Measurements from ENCODE around the gene CD3G. TPM values are rescaled to one million over a fixed set of nuclear protein-coding genes. Genes with fewer than 3 reads are reported as not detected.

Gene CD3G
- total RNA-seq, 3 donors from 2014 or later = 0.80 to 122 (median 1.2) TPM

DNA sequence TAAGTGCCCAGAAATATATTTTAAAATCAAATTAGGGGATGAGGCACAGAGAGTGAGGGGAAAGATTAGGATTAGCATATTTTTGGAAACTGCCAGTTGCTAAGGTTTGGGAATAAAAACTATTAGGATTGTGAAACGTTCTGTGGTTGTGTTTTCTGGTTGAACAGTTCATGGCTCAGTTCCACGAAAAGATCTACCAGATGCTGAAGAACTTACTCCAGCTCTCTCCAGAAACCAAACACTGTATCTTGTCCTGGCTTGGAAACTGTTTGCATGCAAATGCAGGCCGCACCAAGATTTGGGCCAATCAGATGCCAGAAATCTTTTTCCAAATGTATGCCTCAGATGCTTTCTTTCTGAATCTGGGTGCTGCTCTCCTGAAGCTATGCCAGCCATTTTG is 30.6 kb downstream of the CD3G start:
- intact Hi-C loops (cut with DNase I; ENCODE audit: low total_unique reads) = no loop called here
- no peaks in the 10 kb centered on the region for H3K4me1 ChIP-seq
- DNase-seq (ENCODE audit: low spot score in 2 of 2) = no peak
- H3K36me3 ChIP-seq = peaks cover 4% of the 10 kb centered on the region
- H3K4me3 ChIP-seq = no peak overlapping the region
- no peaks in the 10 kb centered on the region for H3K9me3 ChIP-seq
- H3K27me3 ChIP-seq = no peaks in the 10 kb centered on the region
- peak overlapping the region in 1 of 2 donors; percentile 56 for H3K27ac ChIP-seq
- TF ChIP-seq, protein P1, sequence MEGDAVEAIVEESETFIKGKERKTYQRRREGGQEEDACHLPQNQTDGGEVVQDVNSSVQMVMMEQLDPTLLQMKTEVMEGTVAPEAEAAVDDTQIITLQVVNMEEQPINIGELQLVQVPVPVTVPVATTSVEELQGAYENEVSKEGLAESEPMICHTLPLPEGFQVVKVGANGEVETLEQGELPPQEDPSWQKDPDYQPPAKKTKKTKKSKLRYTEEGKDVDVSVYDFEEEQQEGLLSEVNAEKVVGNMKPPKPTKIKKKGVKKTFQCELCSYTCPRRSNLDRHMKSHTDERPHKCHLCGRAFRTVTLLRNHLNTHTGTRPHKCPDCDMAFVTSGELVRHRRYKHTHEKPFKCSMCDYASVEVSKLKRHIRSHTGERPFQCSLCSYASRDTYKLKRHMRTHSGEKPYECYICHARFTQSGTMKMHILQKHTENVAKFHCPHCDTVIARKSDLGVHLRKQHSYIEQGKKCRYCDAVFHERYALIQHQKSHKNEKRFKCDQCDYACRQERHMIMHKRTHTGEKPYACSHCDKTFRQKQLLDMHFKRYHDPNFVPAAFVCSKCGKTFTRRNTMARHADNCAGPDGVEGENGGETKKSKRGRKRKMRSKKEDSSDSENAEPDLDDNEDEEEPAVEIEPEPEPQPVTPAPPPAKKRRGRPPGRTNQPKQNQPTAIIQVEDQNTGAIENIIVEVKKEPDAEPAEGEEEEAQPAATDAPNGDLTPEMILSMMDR (IDR thresholded peaks at IDR 0.05) = no peak
- no peak for TF ChIP-seq POLR2A (IDR thresholded peaks at IDR 0.05)
- TF ChIP-seq POLR2AphosphoS5 (IDR thresholded peaks at IDR 0.05) = no peak

DNA sequence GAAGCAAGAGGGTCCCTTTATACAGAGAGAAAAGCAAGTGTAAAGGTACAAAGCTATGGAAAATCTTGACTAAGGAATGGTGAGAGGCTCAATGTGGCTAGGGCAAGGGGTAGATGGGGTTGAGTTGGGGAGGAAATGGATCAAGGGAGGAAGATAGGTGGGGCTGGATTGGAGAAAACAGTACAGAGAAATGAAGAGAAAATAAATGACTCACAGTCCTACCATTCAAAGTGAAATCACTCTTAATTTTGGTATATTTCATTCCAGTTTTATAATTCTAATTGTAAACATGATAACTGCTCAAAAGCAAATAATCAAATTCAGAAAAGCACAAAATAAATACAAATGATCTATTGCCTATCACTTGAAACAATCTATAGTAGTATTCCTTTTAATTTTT is 31.8 kb downstream of the CD3G start:
- Histone ChIP-seq H3K4me3 (no peak overlapping the region), H3K4me1 (no peaks in the 10 kb centered on the region), H3K36me3 (peaks cover 4% of the 10 kb centered on the region), H3K9me3 (no peaks in the 10 kb centered on the region), H3K27me3 (no peaks in the 10 kb centered on the region), H3K27ac (no peak overlapping the region)
- intact Hi-C loops (cut with DNase I; ENCODE audit: low total_unique reads) = no loop called here
- no peak for TF ChIP-seq POLR2AphosphoS5 (IDR thresholded peaks at IDR 0.05)
- TF ChIP-seq, protein P1 (IDR thresholded peaks at IDR 0.05) = no peak
- no peak for TF ChIP-seq POLR2A (IDR thresholded peaks at IDR 0.05)
- DNase-seq (ENCODE audit: low spot score in 2 of 2) = no peak

DNA sequence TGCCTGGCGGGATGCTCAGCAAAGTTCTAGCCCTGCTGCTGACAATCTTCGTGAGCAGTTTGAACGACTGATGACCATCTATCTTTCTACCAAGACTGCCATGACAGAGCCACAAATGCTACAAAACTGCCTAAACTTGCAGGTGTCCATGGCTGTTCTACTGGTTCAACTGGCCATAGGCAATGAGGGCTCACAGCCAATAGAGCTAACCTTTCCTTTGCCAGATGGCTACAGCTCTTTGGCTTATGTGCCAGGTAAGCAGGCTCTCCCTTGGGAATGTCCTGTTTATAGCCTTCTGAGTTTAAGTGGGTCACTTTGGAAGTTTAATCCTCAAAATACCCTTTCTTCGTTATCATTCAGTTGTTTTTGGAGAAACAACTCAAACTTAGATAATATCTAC is 35.4 kb downstream of the CD3G start:
- H3K27ac ChIP-seq = no peak overlapping the region
- TF ChIP-seq POLR2A (IDR thresholded peaks at IDR 0.05) (no peak), POLR2AphosphoS5 (IDR thresholded peaks at IDR 0.05) (no peak)
- TF ChIP-seq, protein P1 (IDR thresholded peaks at IDR 0.05) = no peak
- peaks cover 14% of the 10 kb centered on the region for H3K36me3 ChIP-seq
- no peak overlapping the region for H3K4me3 ChIP-seq
- no peaks in the 10 kb centered on the region for H3K4me1 ChIP-seq
- H3K27me3 ChIP-seq = no peaks in the 10 kb centered on the region
- no peaks in the 10 kb centered on the region for H3K9me3 ChIP-seq
- DNase-seq (ENCODE audit: low spot score in 2 of 2) = no peak
- intact Hi-C loops (cut with DNase I; ENCODE audit: low total_unique reads) = no loop called here

DNA sequence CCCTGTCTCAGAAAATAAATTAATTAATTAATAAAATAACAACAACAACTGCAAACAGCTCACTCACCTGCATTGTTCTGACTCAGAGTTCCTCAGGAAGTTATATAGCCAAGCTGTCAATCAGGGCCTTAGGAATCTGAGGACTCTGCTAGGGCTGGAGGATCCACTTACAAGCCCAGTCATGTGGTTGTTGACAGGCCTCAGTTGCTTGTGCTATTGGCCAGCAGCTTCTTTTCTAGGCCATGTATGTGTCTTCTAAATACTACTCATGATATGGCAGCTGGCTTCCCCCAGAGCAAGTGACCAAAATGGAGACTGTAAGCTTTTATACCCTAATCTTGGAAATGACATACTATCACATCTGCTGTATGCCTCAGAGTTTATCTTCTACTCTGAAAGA is 36.4 kb downstream of the CD3G start:
- Histone ChIP-seq H3K27me3 (no peaks in the 10 kb centered on the region), H3K36me3 (peaks cover 16% of the 10 kb centered on the region), H3K4me1 (no peaks in the 10 kb centered on the region), H3K9me3 (no peaks in the 10 kb centered on the region), H3K4me3 (no peak overlapping the region), H3K27ac (no peak overlapping the region)
- intact Hi-C loops (cut with DNase I; ENCODE audit: low total_unique reads) = no loop called here
- no peak for DNase-seq (ENCODE audit: low spot score in 2 of 2)
- TF ChIP-seq, protein P1 (IDR thresholded peaks at IDR 0.05) = no peak
- TF ChIP-seq POLR2A (IDR thresholded peaks at IDR 0.05) (no peak), POLR2AphosphoS5 (IDR thresholded peaks at IDR 0.05) (no peak)

DNA sequence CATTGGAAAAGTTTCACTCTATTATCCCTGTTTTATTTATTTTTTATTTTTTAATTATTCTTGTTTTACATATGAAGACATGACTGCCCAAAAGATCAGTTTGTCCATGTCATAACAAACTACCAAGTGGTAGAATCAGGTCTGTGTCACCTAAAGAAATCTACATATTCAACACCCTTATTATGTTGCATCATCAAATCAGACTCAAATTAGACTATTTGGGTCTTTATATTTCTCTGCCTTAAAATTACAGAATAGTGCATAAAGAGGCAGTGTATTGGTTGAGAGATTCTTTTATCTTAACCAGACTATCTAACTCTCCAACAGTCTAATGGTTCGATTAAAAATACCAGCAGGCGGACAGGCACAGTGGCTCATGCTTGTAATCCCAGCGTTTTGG is 38.8 kb downstream of the CD3G start:
- intact Hi-C loops (cut with DNase I; ENCODE audit: low total_unique reads) = no loop called here
- no peak for TF ChIP-seq POLR2A (IDR thresholded peaks at IDR 0.05)
- no peak for TF ChIP-seq POLR2AphosphoS5 (IDR thresholded peaks at IDR 0.05)
- TF ChIP-seq, protein P1 (IDR thresholded peaks at IDR 0.05) = no peak
- H3K4me1 ChIP-seq = no peaks in the 10 kb centered on the region
- no peaks in the 10 kb centered on the region for H3K9me3 ChIP-seq
- peaks cover 16% of the 10 kb centered on the region for H3K36me3 ChIP-seq
- no peak for DNase-seq (ENCODE audit: low spot score in 2 of 2)
- H3K27me3 ChIP-seq = no peaks in the 10 kb centered on the region
- no peak overlapping the region for H3K4me3 ChIP-seq
- H3K27ac ChIP-seq = no peak overlapping the region

All from breast epithelium (tissue), 4 donors.